ENCODE data around the gene STXBP5.

Gene STXBP5

GRCh38 chr6:147211349-147211748, 7.1 kb downstream of the STXBP5 start:
- no peak for DNase-seq (ENCODE audit: low spot score)

- no peak for DNase-seq (ENCODE audit: low spot score)
Observed at GRCh38 chr6:147211831-147212230, 7.6 kb downstream of the STXBP5 start.

- DNase-seq (ENCODE audit: low spot score) = no peak
Observed at GRCh38 chr6:147212622-147213021, 8.4 kb downstream of the STXBP5 start.

GRCh38 chr6:147213772-147214171, 9.6 kb downstream of the STXBP5 start:
- no peak for DNase-seq (ENCODE audit: low spot score)

- DNase-seq (ENCODE audit: low spot score) = no peak
Observed at GRCh38 chr6:147214248-147215227, 10.3 kb downstream of the STXBP5 start.

GRCh38 chr6:147216915-147217314, 12.7 kb downstream of the STXBP5 start:
- no peak for DNase-seq (ENCODE audit: low spot score)

GRCh38 chr6:147217840-147218404, 13.7 kb downstream of the STXBP5 start:
- DNase-seq (ENCODE audit: low spot score) = no peak

GRCh38 chr6:147218797-147219196, 14.6 kb downstream of the STXBP5 start:
- DNase-seq (ENCODE audit: low spot score) = no peak

- no peak for DNase-seq (ENCODE audit: low spot score)
Observed at GRCh38 chr6:147219463-147219862, 15.2 kb downstream of the STXBP5 start.

- no peak for DNase-seq (ENCODE audit: low spot score)
Observed at GRCh38 chr6:147220345-147220744, 16.1 kb downstream of the STXBP5 start.

GRCh38 chr6:147221739-147222138, 17.5 kb downstream of the STXBP5 start:
- no peak for DNase-seq (ENCODE audit: low spot score)

GRCh38 chr6:147222160-147222838, 18.1 kb downstream of the STXBP5 start:
- no peak for DNase-seq (ENCODE audit: low spot score)

- no peak for DNase-seq (ENCODE audit: low spot score)
Observed at GRCh38 chr6:147223736-147224135, 19.5 kb downstream of the STXBP5 start.

GRCh38 chr6:147226163-147226724, 22.0 kb downstream of the STXBP5 start:
- no peak for DNase-seq (ENCODE audit: low spot score)

- no peak for DNase-seq (ENCODE audit: low spot score)
Observed at GRCh38 chr6:147226877-147227276, 22.7 kb downstream of the STXBP5 start.

GRCh38 chr6:147227770-147228320, 23.6 kb downstream of the STXBP5 start:
- DNase-seq (ENCODE audit: low spot score) = no peak

- no peak for DNase-seq (ENCODE audit: low spot score)
Observed at GRCh38 chr6:147231589-147231988, 27.4 kb downstream of the STXBP5 start.

- DNase-seq (ENCODE audit: low spot score) = no peak
Observed at GRCh38 chr6:147234685-147235084, 30.5 kb downstream of the STXBP5 start.

- no peak for DNase-seq (ENCODE audit: low spot score)
Observed at GRCh38 chr6:147238164-147238563, 33.9 kb downstream of the STXBP5 start.

GRCh38 chr6:147238906-147239305, 34.7 kb downstream of the STXBP5 start:
- no peak for DNase-seq (ENCODE audit: low spot score)

- no peak for DNase-seq (ENCODE audit: low spot score)
Observed at GRCh38 chr6:147244832-147245231, 40.6 kb downstream of the STXBP5 start.

GRCh38 chr6:147245693-147246092, 41.5 kb downstream of the STXBP5 start:
- no peak for DNase-seq (ENCODE audit: low spot score)
